Urothelium cell line (cell line): ENCODE data around the gene MYL5.
"Not testable (repeated sequence)": the region's sequence is repeated elsewhere in the genome, so short reads cannot be mapped to it uniquely, and the experiment has no call there.

ENCODE experiments used
- DNase-seq: peaks from one replicate; pipeline ENCODE4 v3.0.0; 2011; ENCODE audit warnings: low spot score, mixed read lengths
- FAIRE-seq: peaks from 2 replicates; lab custom pipeline; 2011; peaks lifted over from hg19 to GRCh38; lab: Jason Lieb, UNC

Gene MYL5

GRCh38 chr4:669806-670559, 4.4 kb upstream of the MYL5 start:
- DNase-seq, FAIRE-seq: not testable (repeated sequence)

- FAIRE-seq = no peak
- DNase-seq = no peak
Measured at GRCh38 chr4:671769-672168, 2.6 kb upstream of the MYL5 start.

- DNase-seq (no peak), FAIRE-seq (no peak)
Measured at GRCh38 chr4:673349-674091, 822 bp upstream of the MYL5 start.

GRCh38 chr4:675036-675882, 917 bp downstream of the MYL5 start:
- FAIRE-seq = no peak
- no peak for DNase-seq

- no peak for FAIRE-seq
Measured at GRCh38 chr4:675980-676870, 1.9 kb downstream of the MYL5 start.

GRCh38 chr4:676871-677235, 2.5 kb downstream of the MYL5 start:
- FAIRE-seq (no peak), DNase-seq (no peak)

More at GRCh38 chr4:675980-676870, 1.9 kb downstream of the MYL5 start:
- no peak for DNase-seq

- FAIRE-seq (no peak), DNase-seq (no peak)
Measured at GRCh38 chr4:677431-678293, 3.3 kb downstream of the MYL5 start.

GRCh38 chr4:678331-679103, 4.2 kb downstream of the MYL5 start:
- DNase-seq (no peak), FAIRE-seq (no peak)

- no peak for DNase-seq
- FAIRE-seq = no peak
Measured at GRCh38 chr4:679104-679481, 4.8 kb downstream of the MYL5 start.

- DNase-seq = no peak
- no peak for FAIRE-seq
Measured at GRCh38 chr4:679629-680028, 5.3 kb downstream of the MYL5 start.

GRCh38 chr4:680091-680490, 5.7 kb downstream of the MYL5 start:
- DNase-seq = no peak
- no peak for FAIRE-seq

- DNase-seq (no peak), FAIRE-seq (no peak)
Measured at GRCh38 chr4:680551-680927, 6.2 kb downstream of the MYL5 start.

GRCh38 chr4:680928-681645, 6.7 kb downstream of the MYL5 start:
- no peak for DNase-seq

GRCh38 chr4:681736-682451, 7.6 kb downstream of the MYL5 start:
- FAIRE-seq (no peak), DNase-seq (no peak)

More at GRCh38 chr4:680928-681645, 6.7 kb downstream of the MYL5 start:
- FAIRE-seq = no peak

- FAIRE-seq (no peak), DNase-seq (no peak)
Measured at GRCh38 chr4:682490-683172, 8.3 kb downstream of the MYL5 start.

- FAIRE-seq = no peak
Measured at GRCh38 chr4:683247-683897, 9.0 kb downstream of the MYL5 start.

More at GRCh38 chr4:683247-683897, 9.0 kb downstream of the MYL5 start:
- DNase-seq = no peak
